22Rv1 (cell line): ENCODE results near the gene FOXP1.

Experiments
- CTCF ChIP-seq: fragments of 450-650 bp; IDR thresholded peaks from 2 replicates; pipeline ENCODE4 v1.5.1; 2017; ENCODE audit warnings: mild to moderate bottlenecking
- ZFX ChIP-seq: fragments of 450-650 bp; IDR thresholded peaks from 2 replicates; pipeline ENCODE4 v1.6.1; 2017; ENCODE audit warnings: antibody characterized with exemption, borderline replicate concordance

DNA sequence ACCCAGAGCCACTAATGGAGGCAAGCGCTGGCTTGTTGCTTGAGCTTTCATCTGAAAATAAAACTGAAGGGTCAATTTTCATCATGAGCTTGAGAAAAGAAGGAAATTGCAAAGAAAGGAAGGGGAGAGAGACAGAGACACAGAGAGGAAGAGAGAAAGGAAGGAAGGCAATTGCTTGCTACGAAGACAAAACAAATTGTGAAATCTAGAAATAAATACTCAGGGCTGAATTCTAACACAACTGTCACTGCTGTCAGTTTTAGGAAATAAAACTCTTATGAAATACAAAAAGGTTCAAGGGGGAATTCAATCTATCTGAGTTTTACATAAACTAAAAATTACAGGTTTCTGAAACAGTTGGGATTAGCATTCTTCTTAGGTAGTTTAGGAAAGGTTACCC, 36.7 kb downstream of the FOXP1 start:
- TF ChIP-seq CTCF (no peak), ZFX (no peak)
